GM23338 (cell line): ENCODE results near the gene TRIML2. TPM values are rescaled to one million over a fixed set of nuclear protein-coding genes. Genes with fewer than 3 reads are reported as not detected.

Experiments
- ATAC-seq: fragments of 200-7000 bp; cut with Tn5 transposase; 3 replicates; pipeline ENCODE4 v1.9.1; 2020
- DNase-seq: peaks from one replicate; pipeline ENCODE4 v3.0.0-alpha.2; 2015; ENCODE audit warnings: low spot score
- H2AFZ ChIP-seq: fragments of 200-600 bp; sonication (generic); 2 replicates; pipeline ENCODE4 v1.8.0; 2016; ENCODE audit warnings: antibody characterized with exemption, mild to moderate bottlenecking, moderate library complexity
- H3F3A ChIP-seq: fragments of 200-600 bp; sonication (generic); replicated peaks from 2 replicates; pipeline ENCODE4 v1.8.0; 2017; ENCODE audit warnings: antibody characterized with exemption, mixed run types, low read depth
- H3K27ac ChIP-seq: fragments of 200-600 bp; sonication (generic); 2 replicates; pipeline ENCODE4 v1.6.1; 2016; ENCODE audit warnings: low read depth
- H3K27me3 ChIP-seq: fragments of 200-600 bp; sonication (generic); 2 replicates; pipeline ENCODE4 v1.8.0; 2016; ENCODE audit warnings: mild to moderate bottlenecking, mixed run types, moderate library complexity; ENCODE audit not compliant: insufficient read depth
- H3K36me3 ChIP-seq: fragments of 200-600 bp; sonication (generic); 2 replicates; pipeline ENCODE4 v1.8.0; 2016; ENCODE audit warnings: mild to moderate bottlenecking; ENCODE audit not compliant: insufficient read depth
- H3K4me1 ChIP-seq: fragments of 200-600 bp; sonication (generic); 2 replicates; pipeline ENCODE4 v1.8.0; 2016; ENCODE audit warnings: mild to moderate bottlenecking, moderate library complexity; ENCODE audit not compliant: insufficient read depth
- H3K4me2 ChIP-seq: fragments of 200-600 bp; sonication (generic); 2 replicates; pipeline ENCODE4 v1.7.1; 2017; ENCODE audit warnings: mixed run types
- H3K4me3 ChIP-seq: fragments of 200-600 bp; sonication (generic); 2 replicates; pipeline ENCODE4 v1.6.1; 2016; ENCODE audit warnings: mixed run types
- H3K79me2 ChIP-seq: fragments of 200-600 bp; sonication (generic); replicated peaks from 2 replicates; pipeline ENCODE4 v1.8.0; 2017; ENCODE audit warnings: mild to moderate bottlenecking; ENCODE audit not compliant: insufficient read depth
- H3K9me2 ChIP-seq: fragments of 200-600 bp; sonication (generic); 2 replicates; pipeline ENCODE4 v1.8.0; 2017; ENCODE audit not compliant: insufficient read depth
- H4K20me1 ChIP-seq: fragments of 200-600 bp; sonication (generic); replicated peaks from 2 replicates; pipeline ENCODE4 v1.8.0; 2017; ENCODE audit warnings: mild to moderate bottlenecking; ENCODE audit not compliant: insufficient read depth
- H3K27ac Mint-ChIP-seq: 2 replicates; pipeline ENCODE4 v1.8.0; 2020; ENCODE audit warnings: inconsistent platforms, mild to moderate bottlenecking, moderate library complexity, mixed read lengths
- H3K27me3 Mint-ChIP-seq: 3 replicates; pipeline ENCODE4 v1.8.0; 2022; ENCODE audit warnings: low read depth, mild to moderate bottlenecking, moderate library complexity, mixed read lengths, inconsistent platforms; ENCODE audit not compliant: insufficient read depth, poor library complexity
- H3K36me3 Mint-ChIP-seq: 3 replicates; pipeline ENCODE4 v1.8.0; 2021; ENCODE audit warnings: low read depth, mild to moderate bottlenecking, inconsistent platforms, moderate library complexity, mixed read lengths
- H3K4me1 Mint-ChIP-seq: 3 replicates; pipeline ENCODE4 v1.8.0; 2020; ENCODE audit warnings: mild to moderate bottlenecking, inconsistent platforms, mixed read lengths
- H3K4me3 Mint-ChIP-seq: 3 replicates; pipeline ENCODE4 v1.8.0; 2021; ENCODE audit warnings: moderate library complexity, mild to moderate bottlenecking, inconsistent platforms, mixed read lengths
- H3K9me3 Mint-ChIP-seq: 3 replicates; pipeline ENCODE4 v1.8.0; 2020; ENCODE audit warnings: moderate library complexity, mild to moderate bottlenecking, inconsistent platforms, mixed read lengths
- CREB1 ChIP-seq: fragments of 250-450 bp; sonication (Bioruptor Pico); IDR thresholded peaks from 2 replicates; pipeline ENCODE4 v1.5.0; 2020; ENCODE audit warnings: low read depth, mild to moderate bottlenecking, moderate library complexity
- CTCF ChIP-seq, 2 experiments: fragments of 200-600 bp in 1 of 2; sonication (generic) in 1 of 2; conservative IDR thresholded peaks; 2 replicates each; pipeline versions ENCODE4 v1.5.1 to v1.6.1; 2016 to 2017; ENCODE audit warnings: antibody characterized with exemption in 2 of 2, low read depth in 2 of 2, mild to moderate bottlenecking in 2 of 2, moderate library complexity in 1 of 2
- ETS1 ChIP-seq: IDR thresholded peaks from 2 replicates; pipeline ENCODE4 v1.6.1; 2016; ENCODE audit warnings: antibody characterized with exemption
- EZH2 ChIP-seq: fragments of 200-600 bp; sonication (generic); IDR thresholded peaks from one replicate; pipeline ENCODE4 v1.8.0; 2017; ENCODE audit warnings: antibody characterized with exemption, mild to moderate bottlenecking, low read depth; ENCODE audit not compliant: unreplicated experiment
- JUNB ChIP-seq: IDR thresholded peaks from one replicate; pipeline ENCODE4 v1.6.1; 2016; ENCODE audit warnings: antibody characterized with exemption; ENCODE audit not compliant: unreplicated experiment
- POLR2AphosphoS5 ChIP-seq: IDR thresholded peaks from 2 replicates; pipeline ENCODE4 v1.6.1; 2016; ENCODE audit warnings: antibody characterized with exemption, low read depth
- REST ChIP-seq: IDR thresholded peaks from one replicate; pipeline ENCODE4 v1.6.1; 2018; ENCODE audit warnings: antibody characterized with exemption; ENCODE audit not compliant: unreplicated experiment
- STAT1 ChIP-seq: IDR thresholded peaks from one replicate; pipeline ENCODE4 v1.6.1; 2016; ENCODE audit warnings: antibody characterized with exemption; ENCODE audit not compliant: unreplicated experiment
- ZNF331 ChIP-seq: fragments of 250-450 bp; sonication (Bioruptor Pico); IDR thresholded peaks from 2 replicates; pipeline ENCODE4 v1.5.0; 2020; ENCODE audit warnings: low read depth, mild to moderate bottlenecking, moderate library complexity
- polyA plus RNA-seq: library from polyadenylated mRNA; unstranded; fragments of >200 nt; fragmentation: Nextera tagmentation; extraction: Ambion mirVana; gene quantifications from 2 replicates; pipeline ENCODE4 v1.2.1, GENCODE V29; 2016
- total RNA-seq: library from RNA; depleted of rRNA; stranded (reverse); fragments of >200 nt; shearing (Covaris generic); gene quantifications from 2 replicates; pipeline ENCODE4 v1.2.3, GENCODE V29; 2014

TRIML2 gene
- total and polyA plus RNA-seq, 2 experiments from 2014 or later: 57.8 to 77.9 TPM

GRCh38 chr4:188154668-188155405 lies 45.4 kb upstream of the TRIML2 start:
- no peak for DNase-seq
- Histone ChIP-seq H2AFZ (no peak overlapping the region), H4K20me1 (no peaks in the 10 kb centered on the region), H3K27me3 (no peaks in the 10 kb centered on the region), H3K4me2 (no peak overlapping the region), H3K4me3 (no peak overlapping the region), H3K27ac (no peak overlapping the region), H3K36me3 (no peaks in the 10 kb centered on the region), H3K4me1 (no peaks in the 10 kb centered on the region), H3K79me2 (no peaks in the 10 kb centered on the region), H3F3A (no peaks in the 10 kb centered on the region), H3K9me2 (no peaks in the 10 kb centered on the region)
- Mint-ChIP-seq H3K9me3 (peaks cover 32% of the 10 kb centered on the region), H3K27ac (no peak overlapping the region), H3K27me3 (peaks cover 12% of the 10 kb centered on the region), H3K4me1 (no peaks in the 10 kb centered on the region), H3K36me3 (peaks cover 17% of the 10 kb centered on the region), H3K4me3 (no peak overlapping the region)
- ATAC-seq: no peak
- TF ChIP-seq EZH2 (no peak), ETS1 (no peak), CTCF (conservative IDR thresholded peaks at IDR 0.05; ENCODE audit: low read depth in 2 of 2) (no peak), JUNB (no peak), STAT1 (no peak), CREB1 (CRISPR knock-in tag) (no peak), ZNF331 (no peak), REST (no peak), POLR2AphosphoS5 (no peak)
